Hair follicle dermal papilla cell (primary cell): ENCODE measurements around the gene RDH14. TPM values are rescaled to one million over a fixed set of nuclear protein-coding genes. Genes with fewer than 3 reads are reported as not detected.

ENCODE experiments used
- small RNA-seq: library from RNA; depleted of rRNA; stranded (forward); fragments of <200 nt; gene quantifications from one replicate; pipeline ENCODE3, GENCODE V24; 2012
- total RNA-seq: library from RNA; depleted of rRNA; stranded (reverse); fragments of >200 nt; gene quantifications from 2 replicates; pipeline ENCODE4 v1.2.3, GENCODE V29; 2012

Gene RDH14, protein sequence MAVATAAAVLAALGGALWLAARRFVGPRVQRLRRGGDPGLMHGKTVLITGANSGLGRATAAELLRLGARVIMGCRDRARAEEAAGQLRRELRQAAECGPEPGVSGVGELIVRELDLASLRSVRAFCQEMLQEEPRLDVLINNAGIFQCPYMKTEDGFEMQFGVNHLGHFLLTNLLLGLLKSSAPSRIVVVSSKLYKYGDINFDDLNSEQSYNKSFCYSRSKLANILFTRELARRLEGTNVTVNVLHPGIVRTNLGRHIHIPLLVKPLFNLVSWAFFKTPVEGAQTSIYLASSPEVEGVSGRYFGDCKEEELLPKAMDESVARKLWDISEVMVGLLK
- total RNA-seq, result 20.1 and 25.1 TPM in 2 replicates

DNA sequence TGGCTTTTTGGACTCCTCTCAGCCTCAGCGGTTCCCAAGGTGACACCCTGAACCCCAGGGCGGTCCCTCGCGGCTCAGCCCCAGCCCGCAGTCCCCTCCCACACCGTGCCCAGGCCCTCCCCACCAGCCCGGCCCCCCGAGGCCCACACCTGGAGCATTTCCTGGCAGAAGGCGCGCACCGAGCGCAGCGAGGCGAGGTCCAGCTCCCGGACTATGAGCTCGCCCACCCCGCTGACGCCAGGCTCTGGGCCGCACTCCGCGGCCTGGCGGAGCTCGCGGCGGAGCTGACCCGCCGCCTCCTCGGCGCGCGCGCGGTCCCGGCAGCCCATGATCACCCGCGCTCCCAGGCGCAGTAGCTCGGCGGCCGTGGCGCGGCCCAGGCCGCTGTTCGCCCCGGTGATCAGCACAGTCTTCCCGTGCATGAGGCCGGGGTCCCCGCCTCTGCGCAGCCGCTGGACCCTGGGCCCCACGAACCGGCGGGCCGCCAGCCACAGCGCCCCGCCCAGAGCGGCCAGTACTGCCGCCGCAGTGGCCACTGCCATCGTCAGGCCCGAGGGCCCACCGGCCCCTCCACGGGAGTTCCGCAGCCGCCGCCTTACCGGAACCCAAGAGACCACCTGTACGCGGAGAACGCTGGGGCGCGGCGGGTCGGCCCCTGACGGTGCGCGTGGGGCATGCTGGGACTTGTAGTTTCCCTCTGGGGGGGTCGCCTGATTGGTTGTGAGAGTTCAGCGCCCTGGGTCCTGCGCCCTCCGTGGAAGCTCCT lies at the start of gene RDH14:
Gene RDH14 (minus strand): TSS at position 623 of the 766 bp plus-strand sequence. CDS start 81 bp downstream, at position 542.

GRCh38 chr2:18589354-18589753 lies 28.9 kb upstream of the RDH14 start, which contains the start of gene NT5C1B:
Gene NT5C1B, minus strand, starts transcription at chr2:18589569. Its CDS starts 101 bp downstream, at chr2:18589468.

Small RNA genes within 50 kb of the gene (small RNA-seq; reads per million reads assigned to genes)
- gene RNU6-1215P, result not detected

Other genes starting within 250 kb of the RDH14 start
- not detected in 2 replicates for gene NT5C1B, start 28.9 kb upstream of the RDH14 start, total RNA-seq